HepG2 (cell line): ENCODE measurements around the gene S1PR2. TPM values are rescaled to one million over a fixed set of nuclear protein-coding genes. Genes with fewer than 3 reads are reported as not detected.

Experiments used
- ARNT ChIP-seq: fragments of 450-650 bp; IDR thresholded peaks from 2 replicates; pipeline ENCODE4 v1.6.1; 2017
- ATF7-NPFF ChIP-seq: sonication (generic); formaldehyde crosslinking; IDR thresholded peaks from 2 replicates; pipeline ENCODE4 v1.8.1; 2023; ENCODE audit warnings: mild to moderate bottlenecking, low read depth, missing genetic modification reagents, moderate library complexity
- HOXA5 ChIP-seq: sonication (generic); formaldehyde crosslinking; IDR thresholded peaks from 2 replicates; pipeline ENCODE4 v1.4.0; 2020; ENCODE audit warnings: missing genetic modification reagents
- KDM1A ChIP-seq: IDR thresholded peaks from 2 replicates; pipeline ENCODE4 v1.6.1; 2016; ENCODE audit warnings: missing compliant biosample characterization
- PHF8 ChIP-seq: sonication (generic); formaldehyde crosslinking; IDR thresholded peaks from 2 replicates; pipeline ENCODE4 v1.5.0; 2020; ENCODE audit warnings: missing genetic modification reagents
- PRPF4 ChIP-seq: fragments of 200-400 bp; formaldehyde crosslinking; IDR thresholded peaks from 2 replicates; pipeline ENCODE4 v1.6.1; 2016; ENCODE audit warnings: low read length, low read depth; ENCODE audit not compliant: poor library complexity, severe bottlenecking
- RAD51 ChIP-seq: fragments of 450-650 bp; IDR thresholded peaks from 2 replicates; pipeline ENCODE4 v1.6.1; 2016; ENCODE audit warnings: borderline replicate concordance
- XRCC5 ChIP-seq: fragments of 200-400 bp; formaldehyde crosslinking; optimal IDR thresholded peaks from 2 replicates; pipeline ENCODE3; 2017; ENCODE audit warnings: mild to moderate bottlenecking, low read length
- ZKSCAN1 ChIP-seq: fragments of 150-350 bp; IDR thresholded peaks from 2 replicates; pipeline ENCODE4 v1.6.1; 2014; ENCODE audit warnings: low read length
- ZNF343 ChIP-seq: sonication (generic); formaldehyde crosslinking; IDR thresholded peaks from 2 replicates; pipeline ENCODE4 v1.4.0; 2020; ENCODE audit warnings: mild to moderate bottlenecking, missing genetic modification reagents
- ZNF572 ChIP-seq: sonication (generic); formaldehyde crosslinking; IDR thresholded peaks from 2 replicates; pipeline ENCODE4 v1.5.1; 2020; ENCODE audit warnings: mild to moderate bottlenecking, missing genetic modification reagents
- ZNF614 ChIP-seq: IDR thresholded peaks from 2 replicates; pipeline ENCODE4 v1.6.1; 2018; ENCODE audit warnings: missing biosample characterization, missing genetic modification reagents, inconsistent platforms, borderline replicate concordance
- ZNF772 ChIP-seq: sonication (generic); formaldehyde crosslinking; IDR thresholded peaks from 2 replicates; pipeline ENCODE4 v1.5.0; 2020; ENCODE audit warnings: mild to moderate bottlenecking, missing genetic modification reagents
- polyA plus RNA-seq, 8 experiments: library from polyadenylated mRNA; depleted of rRNA in 3 of 8; stranded (reverse) in 7 of 8; unstranded in 1 of 8; fragments of >200 nt; fragmentation: Illumina TruSeq in 4 of 8; extraction: Trizol in 4 of 8; gene quantifications; 2 replicates each; pipeline versions ENCODE4 v1.2.1 to v1.2.3, GENCODE V29; 2011 to 2016; ENCODE audit warnings: low read depth in 4 of 8, missing spikeins in 1 of 8, mixed read lengths in 1 of 8; ENCODE audit not compliant: insufficient read depth in 1 of 8
- total RNA-seq, 5 experiments: library from RNA; depleted of rRNA; stranded (reverse); fragments of >200 nt; fragmentation: Illumina TruSeq; extraction: Trizol; gene quantifications; 2 replicates each; pipeline ENCODE4 v1.2.3, GENCODE V29; 2016; ENCODE audit warnings: low read depth in 1 of 5
- TF ChIP-seq, protein P1 (sequence below): sonication (generic); formaldehyde crosslinking; IDR thresholded peaks from 2 replicates; pipeline ENCODE4 v1.5.0; 2020; ENCODE audit warnings: mild to moderate bottlenecking, missing genetic modification reagents, borderline replicate concordance
- TF ChIP-seq, protein P2 (sequence below): sonication (generic); formaldehyde crosslinking; IDR thresholded peaks from 2 replicates; pipeline ENCODE4 v1.4.0; 2020; ENCODE audit warnings: missing genetic modification reagents
- TF ChIP-seq, protein P3 (sequence below): sonication (generic); formaldehyde crosslinking; IDR thresholded peaks from 2 replicates; pipeline ENCODE4 v1.5.1; 2020; ENCODE audit warnings: mild to moderate bottlenecking, missing genetic modification reagents
- TF ChIP-seq, protein P4 (sequence below), 2 experiments: sonication (generic) in 1 of 2; formaldehyde crosslinking in 1 of 2; IDR thresholded peaks; 2 replicates each; pipeline versions ENCODE4 v1.4.0 to v1.6.1; 2018 to 2020; ENCODE audit warnings: missing genetic modification reagents in 2 of 2, borderline replicate concordance in 1 of 2, low read depth in 1 of 2, mild to moderate bottlenecking in 1 of 2, missing biosample characterization in 1 of 2

Gene S1PR2
- total and polyA plus RNA-seq, 2 of the 13 experiments (the other 11 are each of a cell fraction or from before 2014, with no cell fraction given) = 0.91 to 1.3 TPM

DNA sequence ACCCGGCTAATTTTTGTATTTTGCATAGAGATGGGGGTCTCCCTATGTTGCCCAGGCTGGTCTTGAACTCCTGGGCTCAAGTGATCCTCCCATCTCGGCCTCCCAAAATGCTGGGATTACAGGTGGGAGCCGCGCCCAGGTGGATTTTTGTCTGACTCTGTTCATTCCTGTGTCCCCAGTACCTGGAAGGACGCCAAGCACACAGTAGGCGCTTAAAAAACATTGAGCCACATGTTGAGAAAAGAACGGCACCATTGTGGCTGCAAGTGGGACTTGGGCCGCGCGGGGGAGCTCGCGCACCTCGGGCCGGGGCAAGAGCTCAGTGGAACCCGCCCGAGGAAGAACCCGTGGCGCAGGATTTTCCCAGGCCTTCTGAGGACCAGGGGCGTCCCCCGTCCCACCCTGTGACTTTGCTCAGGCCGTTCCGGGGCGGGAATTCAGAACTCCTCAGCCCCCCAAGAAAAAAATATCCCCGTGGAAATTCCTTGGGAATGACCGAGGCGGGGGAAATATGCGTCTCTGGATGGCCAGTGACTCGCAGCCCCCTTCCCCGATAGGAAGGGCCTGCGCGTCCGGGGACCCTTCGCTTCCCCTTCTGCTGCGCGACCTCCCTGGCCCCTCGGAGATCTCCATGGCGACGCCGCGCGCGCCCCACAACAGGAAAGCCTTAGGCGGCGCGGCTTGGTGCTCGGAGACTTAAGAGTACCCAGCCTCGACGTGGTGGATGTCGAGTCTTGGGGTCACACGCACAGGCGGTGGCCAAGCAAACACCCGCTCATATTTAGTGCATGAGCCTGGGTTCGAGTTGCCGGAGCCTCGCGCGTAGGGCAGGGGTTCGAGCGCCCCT, 38.4 kb upstream of the S1PR2 start (continued):
- TF ChIP-seq, protein P1, sequence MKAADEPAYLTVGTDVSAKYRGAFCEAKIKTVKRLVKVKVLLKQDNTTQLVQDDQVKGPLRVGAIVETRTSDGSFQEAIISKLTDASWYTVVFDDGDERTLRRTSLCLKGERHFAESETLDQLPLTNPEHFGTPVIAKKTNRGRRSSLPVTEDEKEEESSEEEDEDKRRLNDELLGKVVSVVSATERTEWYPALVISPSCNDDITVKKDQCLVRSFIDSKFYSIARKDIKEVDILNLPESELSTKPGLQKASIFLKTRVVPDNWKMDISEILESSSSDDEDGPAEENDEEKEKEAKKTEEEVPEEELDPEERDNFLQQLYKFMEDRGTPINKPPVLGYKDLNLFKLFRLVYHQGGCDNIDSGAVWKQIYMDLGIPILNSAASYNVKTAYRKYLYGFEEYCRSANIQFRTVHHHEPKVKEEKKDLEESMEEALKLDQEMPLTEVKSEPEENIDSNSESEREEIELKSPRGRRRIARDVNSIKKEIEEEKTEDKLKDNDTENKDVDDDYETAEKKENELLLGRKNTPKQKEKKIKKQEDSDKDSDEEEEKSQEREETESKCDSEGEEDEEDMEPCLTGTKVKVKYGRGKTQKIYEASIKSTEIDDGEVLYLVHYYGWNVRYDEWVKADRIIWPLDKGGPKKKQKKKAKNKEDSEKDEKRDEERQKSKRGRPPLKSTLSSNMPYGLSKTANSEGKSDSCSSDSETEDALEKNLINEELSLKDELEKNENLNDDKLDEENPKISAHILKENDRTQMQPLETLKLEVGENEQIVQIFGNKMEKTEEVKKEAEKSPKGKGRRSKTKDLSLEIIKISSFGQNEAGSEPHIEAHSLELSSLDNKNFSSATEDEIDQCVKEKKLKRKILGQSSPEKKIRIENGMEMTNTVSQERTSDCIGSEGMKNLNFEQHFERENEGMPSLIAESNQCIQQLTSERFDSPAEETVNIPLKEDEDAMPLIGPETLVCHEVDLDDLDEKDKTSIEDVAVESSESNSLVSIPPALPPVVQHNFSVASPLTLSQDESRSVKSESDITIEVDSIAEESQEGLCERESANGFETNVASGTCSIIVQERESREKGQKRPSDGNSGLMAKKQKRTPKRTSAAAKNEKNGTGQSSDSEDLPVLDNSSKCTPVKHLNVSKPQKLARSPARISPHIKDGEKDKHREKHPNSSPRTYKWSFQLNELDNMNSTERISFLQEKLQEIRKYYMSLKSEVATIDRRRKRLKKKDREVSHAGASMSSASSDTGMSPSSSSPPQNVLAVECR (CRISPR knock-in tag) = peak; percentile 38
- TF ChIP-seq ZKSCAN1 (peak; percentile 99), ZNF614 (CRISPR knock-in tag) (peak; percentile 60; the same call in 1 of the 2 replicates), ZNF572 (CRISPR knock-in tag) (0 out of 2 replicates have a peak, but pooled peaks have one; percentile 22), PHF8 (CRISPR knock-in tag) (peak; percentile 30; the same call in 1 of the 2 replicates), KDM1A (CRISPR knock-in tag) (0 out of 2 replicates have a peak, but pooled peaks have one; percentile 12), RAD51 (no peak), PRPF4 (peak; percentile 82), HOXA5 (CRISPR knock-in tag) (0 out of 2 replicates have a peak, but pooled peaks have one; percentile 56), XRCC5 (peak; percentile 56), ZNF772 (CRISPR knock-in tag) (peak; percentile 29; the same call in 1 of the 2 replicates), ZNF343 (CRISPR knock-in tag) (0 out of 2 replicates have a peak, but pooled peaks have one; percentile 40), ARNT (no peak), ATF7-NPFF (CRISPR knock-in tag) (peak; percentile 51; the same call in 1 of the 2 replicates)
- TF ChIP-seq, protein P2, sequence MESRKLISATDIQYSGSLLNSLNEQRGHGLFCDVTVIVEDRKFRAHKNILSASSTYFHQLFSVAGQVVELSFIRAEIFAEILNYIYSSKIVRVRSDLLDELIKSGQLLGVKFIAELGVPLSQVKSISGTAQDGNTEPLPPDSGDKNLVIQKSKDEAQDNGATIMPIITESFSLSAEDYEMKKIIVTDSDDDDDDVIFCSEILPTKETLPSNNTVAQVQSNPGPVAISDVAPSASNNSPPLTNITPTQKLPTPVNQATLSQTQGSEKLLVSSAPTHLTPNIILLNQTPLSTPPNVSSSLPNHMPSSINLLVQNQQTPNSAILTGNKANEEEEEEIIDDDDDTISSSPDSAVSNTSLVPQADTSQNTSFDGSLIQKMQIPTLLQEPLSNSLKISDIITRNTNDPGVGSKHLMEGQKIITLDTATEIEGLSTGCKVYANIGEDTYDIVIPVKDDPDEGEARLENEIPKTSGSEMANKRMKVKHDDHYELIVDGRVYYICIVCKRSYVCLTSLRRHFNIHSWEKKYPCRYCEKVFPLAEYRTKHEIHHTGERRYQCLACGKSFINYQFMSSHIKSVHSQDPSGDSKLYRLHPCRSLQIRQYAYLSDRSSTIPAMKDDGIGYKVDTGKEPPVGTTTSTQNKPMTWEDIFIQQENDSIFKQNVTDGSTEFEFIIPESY (CRISPR knock-in tag) = peak; percentile 35; the same call in 1 of the 2 replicates
- TF ChIP-seq, protein P3, sequence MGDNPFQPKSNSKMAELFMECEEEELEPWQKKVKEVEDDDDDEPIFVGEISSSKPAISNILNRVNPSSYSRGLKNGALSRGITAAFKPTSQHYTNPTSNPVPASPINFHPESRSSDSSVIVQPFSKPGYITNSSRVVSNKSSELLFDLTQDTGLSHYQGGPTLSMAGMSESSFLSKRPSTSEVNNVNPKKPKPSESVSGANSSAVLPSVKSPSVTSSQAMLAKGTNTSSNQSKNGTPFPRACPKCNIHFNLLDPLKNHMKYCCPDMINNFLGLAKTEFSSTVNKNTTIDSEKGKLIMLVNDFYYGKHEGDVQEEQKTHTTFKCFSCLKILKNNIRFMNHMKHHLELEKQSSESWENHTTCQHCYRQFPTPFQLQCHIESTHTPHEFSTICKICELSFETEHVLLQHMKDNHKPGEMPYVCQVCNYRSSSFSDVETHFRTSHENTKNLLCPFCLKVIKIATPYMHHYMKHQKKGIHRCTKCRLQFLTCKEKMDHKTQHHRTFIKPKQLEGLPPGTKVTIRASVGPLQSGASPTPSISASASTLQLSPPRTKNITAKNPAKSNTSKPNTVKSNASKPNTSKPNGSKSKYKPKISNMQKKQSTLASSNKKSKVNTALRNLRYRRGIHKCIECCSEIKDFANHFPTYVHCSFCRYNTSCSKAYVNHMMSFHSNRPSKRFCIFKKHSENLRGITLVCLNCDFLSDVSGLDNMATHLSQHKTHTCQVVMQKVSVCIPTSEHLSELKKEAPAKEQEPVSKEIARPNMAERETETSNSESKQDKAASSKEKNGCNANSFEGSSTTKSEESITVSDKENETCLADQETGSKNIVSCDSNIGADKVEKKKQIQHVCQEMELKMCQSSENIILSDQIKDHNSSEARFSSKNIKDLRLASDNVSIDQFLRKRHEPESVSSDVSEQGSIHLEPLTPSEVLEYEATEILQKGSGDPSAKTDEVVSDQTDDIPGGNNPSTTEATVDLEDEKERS (CRISPR knock-in tag) = no peak
- TF ChIP-seq, protein P4, sequence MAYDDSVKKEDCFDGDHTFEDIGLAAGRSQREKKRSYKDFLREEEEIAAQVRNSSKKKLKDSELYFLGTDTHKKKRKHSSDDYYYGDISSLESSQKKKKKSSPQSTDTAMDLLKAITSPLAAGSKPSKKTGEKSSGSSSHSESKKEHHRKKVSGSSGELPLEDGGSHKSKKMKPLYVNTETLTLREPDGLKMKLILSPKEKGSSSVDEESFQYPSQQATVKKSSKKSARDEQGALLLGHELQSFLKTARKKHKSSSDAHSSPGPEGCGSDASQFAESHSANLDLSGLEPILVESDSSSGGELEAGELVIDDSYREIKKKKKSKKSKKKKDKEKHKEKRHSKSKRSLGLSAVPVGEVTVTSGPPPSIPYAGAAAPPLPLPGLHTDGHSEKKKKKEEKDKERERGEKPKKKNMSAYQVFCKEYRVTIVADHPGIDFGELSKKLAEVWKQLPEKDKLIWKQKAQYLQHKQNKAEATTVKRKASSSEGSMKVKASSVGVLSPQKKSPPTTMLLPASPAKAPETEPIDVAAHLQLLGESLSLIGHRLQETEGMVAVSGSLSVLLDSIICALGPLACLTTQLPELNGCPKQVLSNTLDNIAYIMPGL (CRISPR knock-in tag; IDR thresholded peaks at IDR 0.05; ENCODE audit: borderline replicate concordance in 1 of 2, low read depth in 1 of 2) = peak; percentile 57 to 79; a peak in 2 of 4 replicates
